SK-N-SH treated with all-trans-retinoic acid at 6 μM for 48 hours (cell line): Measurements from ENCODE around the gene UBE2M.

Source experiments
- ARNTL ChIP-seq: fragments of 450-650 bp; formaldehyde crosslinking; IDR thresholded peaks from 2 replicates; pipeline ENCODE4 v1.5.0; 2020; ENCODE audit warnings: low read depth, mild to moderate bottlenecking, moderate library complexity, borderline replicate concordance
- BACH2 ChIP-seq: fragments of 250-450 bp; sonication (Bioruptor Pico); IDR thresholded peaks from 2 replicates; pipeline ENCODE4 v1.9.0; 2021; ENCODE audit warnings: mild to moderate bottlenecking, borderline replicate concordance
- CREB5 ChIP-seq: fragments of 250-450 bp; sonication (Bioruptor Pico); IDR thresholded peaks from 2 replicates; pipeline ENCODE4 v1.5.1; 2020; ENCODE audit warnings: low read depth, mild to moderate bottlenecking, moderate library complexity
- CSDC2 ChIP-seq: fragments of 250-450 bp; sonication (Bioruptor Pico); IDR thresholded peaks from 2 replicates; pipeline ENCODE4 v1.5.0; 2020; ENCODE audit warnings: mild to moderate bottlenecking, moderate library complexity
- GLIS3 ChIP-seq: fragments of 250-450 bp; sonication (Bioruptor Pico); IDR thresholded peaks from 2 replicates; pipeline ENCODE4 v1.5.0; 2020; ENCODE audit warnings: mild to moderate bottlenecking, moderate library complexity
- PATZ1 ChIP-seq: fragments of 250-450 bp; sonication (Bioruptor Pico); IDR thresholded peaks from 2 replicates; pipeline ENCODE4 v1.8.0; 2020; ENCODE audit warnings: mild to moderate bottlenecking, moderate library complexity, borderline replicate concordance
- SNAI2 ChIP-seq: fragments of 250-450 bp; sonication (Bioruptor Pico); IDR thresholded peaks from 2 replicates; pipeline ENCODE4 v1.5.0; 2020; ENCODE audit warnings: mild to moderate bottlenecking, moderate library complexity
- ZC3H10 ChIP-seq: fragments of 250-450 bp; sonication (Bioruptor Pico); IDR thresholded peaks from 2 replicates; pipeline ENCODE4 v1.5.1; 2021; ENCODE audit warnings: mild to moderate bottlenecking, moderate library complexity
- ZFP3 ChIP-seq: fragments of 250-450 bp; sonication (Bioruptor Pico); IDR thresholded peaks from 2 replicates; pipeline ENCODE4 v1.5.0; 2020; ENCODE audit warnings: mild to moderate bottlenecking, moderate library complexity
- ZFP30 ChIP-seq: fragments of 450-650 bp; formaldehyde crosslinking; IDR thresholded peaks from 2 replicates; pipeline ENCODE4 v1.5.0; 2022; ENCODE audit warnings: mild to moderate bottlenecking, moderate library complexity
- ZNF70 ChIP-seq: fragments of 450-650 bp; formaldehyde crosslinking; IDR thresholded peaks from 2 replicates; pipeline ENCODE4 v1.5.0; 2020; ENCODE audit warnings: mild to moderate bottlenecking, moderate library complexity
- TF ChIP-seq, protein P1 (sequence below): fragments of 250-450 bp; sonication (Bioruptor Pico); IDR thresholded peaks from 2 replicates; pipeline ENCODE4 v1.5.1; 2021; ENCODE audit warnings: mild to moderate bottlenecking, moderate library complexity
- TF ChIP-seq, protein P2 (sequence below): fragments of 250-450 bp; sonication (Bioruptor Pico); IDR thresholded peaks from 2 replicates; pipeline ENCODE4 v1.5.0; 2020; ENCODE audit warnings: mild to moderate bottlenecking, moderate library complexity

DNA sequence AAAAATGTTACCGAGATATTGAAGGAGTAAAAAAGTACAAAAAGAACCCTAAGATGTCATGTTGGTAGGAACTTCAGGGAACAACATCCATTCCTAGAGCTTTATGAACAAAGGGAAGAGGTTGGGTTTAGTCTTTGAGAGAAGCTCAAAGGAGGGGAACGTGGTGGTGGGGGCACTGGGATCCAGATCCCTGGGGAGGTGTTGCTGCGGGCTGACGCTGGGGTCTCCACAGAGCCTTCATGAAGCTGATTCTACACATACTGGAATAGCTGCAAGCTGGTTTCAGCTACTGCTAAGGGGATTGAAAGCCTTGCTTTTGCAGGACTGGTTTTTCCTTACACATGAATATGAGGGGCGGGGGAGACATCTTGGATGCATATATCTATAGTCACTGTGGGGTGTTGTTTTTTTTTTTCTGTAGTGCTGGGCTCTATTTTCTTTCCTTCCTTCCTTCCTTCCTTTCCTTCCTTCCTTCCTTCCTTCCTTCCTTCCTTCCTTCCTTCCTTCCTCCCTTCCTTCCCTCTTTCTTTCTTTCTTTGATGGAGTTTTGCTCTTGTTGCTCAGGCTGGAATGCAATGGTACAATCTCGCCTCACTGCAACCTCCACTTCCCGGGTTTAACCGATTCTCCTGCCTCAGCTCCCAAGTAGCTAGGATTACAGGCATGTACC lies 21.2 kb upstream of the UBE2M start:
- no peak for TF ChIP-seq ZFP3
- TF ChIP-seq CREB5 (CRISPR knock-in tag), result no peak
- no peak for TF ChIP-seq GLIS3 (CRISPR knock-in tag)
- TF ChIP-seq ZFP30, result no peak
- no peak for TF ChIP-seq PATZ1 (CRISPR knock-in tag)
- no peak for TF ChIP-seq CSDC2
- TF ChIP-seq ARNTL, result no peak
- TF ChIP-seq SNAI2, result no peak
- TF ChIP-seq ZNF70 (CRISPR knock-in tag), result no peak
- TF ChIP-seq ZC3H10, result no peak
- TF ChIP-seq, protein P1, sequence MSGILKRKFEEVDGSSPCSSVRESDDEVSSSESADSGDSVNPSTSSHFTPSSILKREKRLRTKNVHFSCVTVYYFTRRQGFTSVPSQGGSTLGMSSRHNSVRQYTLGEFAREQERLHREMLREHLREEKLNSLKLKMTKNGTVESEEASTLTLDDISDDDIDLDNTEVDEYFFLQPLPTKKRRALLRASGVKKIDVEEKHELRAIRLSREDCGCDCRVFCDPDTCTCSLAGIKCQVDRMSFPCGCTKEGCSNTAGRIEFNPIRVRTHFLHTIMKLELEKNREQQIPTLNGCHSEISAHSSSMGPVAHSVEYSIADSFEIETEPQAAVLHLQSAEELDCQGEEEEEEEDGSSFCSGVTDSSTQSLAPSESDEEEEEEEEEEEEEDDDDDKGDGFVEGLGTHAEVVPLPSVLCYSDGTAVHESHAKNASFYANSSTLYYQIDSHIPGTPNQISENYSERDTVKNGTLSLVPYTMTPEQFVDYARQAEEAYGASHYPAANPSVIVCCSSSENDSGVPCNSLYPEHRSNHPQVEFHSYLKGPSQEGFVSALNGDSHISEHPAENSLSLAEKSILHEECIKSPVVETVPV (CRISPR knock-in tag), result no peak
- TF ChIP-seq BACH2 (CRISPR knock-in tag), result no peak
- TF ChIP-seq, protein P2, sequence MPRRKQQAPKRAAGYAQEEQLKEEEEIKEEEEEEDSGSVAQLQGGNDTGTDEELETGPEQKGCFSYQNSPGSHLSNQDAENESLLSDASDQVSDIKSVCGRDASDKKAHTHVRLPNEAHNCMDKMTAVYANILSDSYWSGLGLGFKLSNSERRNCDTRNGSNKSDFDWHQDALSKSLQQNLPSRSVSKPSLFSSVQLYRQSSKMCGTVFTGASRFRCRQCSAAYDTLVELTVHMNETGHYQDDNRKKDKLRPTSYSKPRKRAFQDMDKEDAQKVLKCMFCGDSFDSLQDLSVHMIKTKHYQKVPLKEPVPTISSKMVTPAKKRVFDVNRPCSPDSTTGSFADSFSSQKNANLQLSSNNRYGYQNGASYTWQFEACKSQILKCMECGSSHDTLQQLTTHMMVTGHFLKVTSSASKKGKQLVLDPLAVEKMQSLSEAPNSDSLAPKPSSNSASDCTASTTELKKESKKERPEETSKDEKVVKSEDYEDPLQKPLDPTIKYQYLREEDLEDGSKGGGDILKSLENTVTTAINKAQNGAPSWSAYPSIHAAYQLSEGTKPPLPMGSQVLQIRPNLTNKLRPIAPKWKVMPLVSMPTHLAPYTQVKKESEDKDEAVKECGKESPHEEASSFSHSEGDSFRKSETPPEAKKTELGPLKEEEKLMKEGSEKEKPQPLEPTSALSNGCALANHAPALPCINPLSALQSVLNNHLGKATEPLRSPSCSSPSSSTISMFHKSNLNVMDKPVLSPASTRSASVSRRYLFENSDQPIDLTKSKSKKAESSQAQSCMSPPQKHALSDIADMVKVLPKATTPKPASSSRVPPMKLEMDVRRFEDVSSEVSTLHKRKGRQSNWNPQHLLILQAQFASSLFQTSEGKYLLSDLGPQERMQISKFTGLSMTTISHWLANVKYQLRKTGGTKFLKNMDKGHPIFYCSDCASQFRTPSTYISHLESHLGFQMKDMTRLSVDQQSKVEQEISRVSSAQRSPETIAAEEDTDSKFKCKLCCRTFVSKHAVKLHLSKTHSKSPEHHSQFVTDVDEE (CRISPR knock-in tag), result no peak
